Prostate gland (tissue), 2 donors: ENCODE results near the gene SLC2A10. TPM values are rescaled to one million over a fixed set of nuclear protein-coding genes. Genes with fewer than 3 reads are reported as not detected.

Experiments
- DNase-seq: peaks from one replicate; pipeline ENCODE4 v3.0.0-alpha.2; 2019; ENCODE audit warnings: low spot score
- H3K27ac ChIP-seq, 2 donors: fragments of 200-600 bp; sonication (generic); 2 replicates each; pipeline ENCODE4 v1.5.1; 2017 to 2019
- H3K27me3 ChIP-seq: fragments of 200-600 bp; sonication (generic); replicated peaks from 2 replicates; pipeline ENCODE4 v1.5.1; 2019; ENCODE audit not compliant: insufficient read depth
- H3K36me3 ChIP-seq, 2 donors: fragments of 200-600 bp; sonication (generic); 1 replicate in 1 of 2; 2 replicates in 1 of 2; pipeline versions ENCODE4 v1.5.1 to v1.8.1; 2017 to 2019
- H3K4me1 ChIP-seq: fragments of 200-600 bp; sonication (generic); replicated peaks from 2 replicates; pipeline ENCODE4 v1.5.1; 2019
- H3K4me3 ChIP-seq, 2 donors: fragments of 200-600 bp; sonication (generic); 2 replicates each; pipeline ENCODE4 v1.5.1; 2017 to 2019
- H3K9me3 ChIP-seq: fragments of 200-600 bp; sonication (generic); 2 replicates; pipeline ENCODE4 v1.5.1; 2017
- POLR2A ChIP-seq: fragments of 450-650 bp; IDR thresholded peaks from one replicate; pipeline ENCODE4 v1.6.1; 2016; ENCODE audit warnings: antibody characterized with exemption, mild to moderate bottlenecking
- POLR2AphosphoS5 ChIP-seq: sonication (generic); formaldehyde crosslinking; IDR thresholded peaks from one replicate; pipeline ENCODE4 v1.6.1; 2017; ENCODE audit warnings: antibody characterized with exemption
- WGBS: methylation state at CpG from one replicate; pipeline ENCODE4 v1.1.5; 2018; 5-methylcytosine and 5-hydroxymethylcytosine counted together
- intact Hi-C: fragments of 100-400 bp; cut with DNase I; formaldehyde crosslinking; loops from one replicate; pipeline ENCODE4 v1.14.2; 2022
- total RNA-seq, 2 donors: library from RNA; depleted of rRNA; stranded (reverse); fragments of >200 nt; gene quantifications; one replicate each; pipeline ENCODE4 v1.1.0, GENCODE V29; 2016
- TF ChIP-seq, protein P1 (sequence below), 4 experiments: fragments of 200-600 bp in 2 of 4; fragments of 450-650 bp in 2 of 4; sonication (generic) in 2 of 4; IDR thresholded peaks; 1 replicate in 3 of 4; 2 replicates in 1 of 4; pipeline ENCODE4 v1.5.1; 2016 to 2019; ENCODE audit warnings: antibody characterized with exemption in 4 of 4, mild to moderate bottlenecking in 2 of 4, moderate library complexity in 2 of 4

The SLC2A10 gene
- total RNA-seq, 2 donors from 2014 or later: 49.8 to 54.9 TPM

DNA sequence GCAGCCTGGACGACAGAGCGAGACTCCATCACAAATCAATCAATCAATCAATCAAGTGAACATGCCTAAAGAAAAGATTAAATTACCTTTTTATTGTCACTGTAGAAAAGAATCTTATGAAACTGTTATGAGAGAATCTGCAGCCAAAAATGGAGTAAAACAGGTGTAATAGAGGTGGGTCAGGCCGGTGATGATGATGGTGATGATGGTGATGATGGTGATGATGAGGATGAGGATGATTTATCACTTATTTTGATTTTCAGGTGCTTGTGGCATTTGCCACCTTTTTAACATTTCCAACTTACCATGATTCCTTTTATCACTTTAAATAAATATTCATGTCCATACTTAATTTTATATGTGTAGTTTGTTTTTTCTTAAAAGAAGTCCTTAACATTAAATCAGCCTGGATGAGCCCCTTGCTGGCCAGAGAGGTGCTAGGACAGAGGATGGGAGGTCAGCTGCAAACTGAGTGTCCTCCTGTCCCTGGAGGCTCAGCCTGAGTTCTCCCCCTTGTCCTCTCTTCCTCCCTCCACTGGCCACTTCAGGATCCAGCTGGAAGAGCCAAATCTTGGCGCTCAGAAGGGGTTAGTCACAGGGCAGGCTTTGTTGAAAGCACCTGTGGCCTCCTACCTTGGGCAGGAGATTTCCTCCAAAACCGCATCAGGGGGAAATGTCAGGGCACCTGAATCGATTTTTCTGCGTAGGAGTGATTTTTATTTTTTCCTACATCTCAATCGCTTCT is 32.6 kb downstream of the SLC2A10 start:
- DNase-seq: no peak
- no peak overlapping the region for H3K27ac ChIP-seq
- WGBS: 81% methylated on average over 8 of the region's 8 CpGs
- TF ChIP-seq, protein P1, sequence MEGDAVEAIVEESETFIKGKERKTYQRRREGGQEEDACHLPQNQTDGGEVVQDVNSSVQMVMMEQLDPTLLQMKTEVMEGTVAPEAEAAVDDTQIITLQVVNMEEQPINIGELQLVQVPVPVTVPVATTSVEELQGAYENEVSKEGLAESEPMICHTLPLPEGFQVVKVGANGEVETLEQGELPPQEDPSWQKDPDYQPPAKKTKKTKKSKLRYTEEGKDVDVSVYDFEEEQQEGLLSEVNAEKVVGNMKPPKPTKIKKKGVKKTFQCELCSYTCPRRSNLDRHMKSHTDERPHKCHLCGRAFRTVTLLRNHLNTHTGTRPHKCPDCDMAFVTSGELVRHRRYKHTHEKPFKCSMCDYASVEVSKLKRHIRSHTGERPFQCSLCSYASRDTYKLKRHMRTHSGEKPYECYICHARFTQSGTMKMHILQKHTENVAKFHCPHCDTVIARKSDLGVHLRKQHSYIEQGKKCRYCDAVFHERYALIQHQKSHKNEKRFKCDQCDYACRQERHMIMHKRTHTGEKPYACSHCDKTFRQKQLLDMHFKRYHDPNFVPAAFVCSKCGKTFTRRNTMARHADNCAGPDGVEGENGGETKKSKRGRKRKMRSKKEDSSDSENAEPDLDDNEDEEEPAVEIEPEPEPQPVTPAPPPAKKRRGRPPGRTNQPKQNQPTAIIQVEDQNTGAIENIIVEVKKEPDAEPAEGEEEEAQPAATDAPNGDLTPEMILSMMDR (IDR thresholded peaks at IDR 0.05): no peak
- TF ChIP-seq POLR2AphosphoS5 (no peak), POLR2A (no peak)
- no peaks in the 10 kb centered on the region for H3K27me3 ChIP-seq
- H3K9me3 ChIP-seq: no peaks in the 10 kb centered on the region
- H3K4me3 ChIP-seq: no peak overlapping the region
- no peaks in the 10 kb centered on the region for H3K36me3 ChIP-seq
- intact Hi-C loops: no loop called here
- H3K4me1 ChIP-seq: no peaks in the 10 kb centered on the region

DNA sequence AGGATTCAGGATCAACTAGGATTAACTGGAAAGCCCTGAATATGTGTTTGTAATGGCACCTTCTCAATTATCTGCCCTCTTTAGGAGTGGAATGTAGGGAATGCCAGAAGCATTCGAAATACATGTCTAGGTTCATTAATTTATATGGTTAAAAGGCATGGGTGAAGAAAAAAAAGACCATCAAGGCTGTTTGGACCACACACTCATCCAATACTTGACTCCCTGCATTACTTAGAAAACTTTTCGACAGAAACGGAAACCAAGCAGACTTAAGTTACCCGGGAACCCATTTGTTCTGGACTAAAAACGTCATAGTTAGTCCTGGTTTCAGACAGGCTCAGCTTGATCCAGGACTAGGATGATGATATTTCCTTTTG is 33.2 kb downstream of the SLC2A10 start:
- TF ChIP-seq, protein P1 (IDR thresholded peaks at IDR 0.05): no peak
- TF ChIP-seq POLR2AphosphoS5 (no peak), POLR2A (no peak)
- DNase-seq: no peak
- H3K4me1 ChIP-seq: no peaks in the 10 kb centered on the region

DNA sequence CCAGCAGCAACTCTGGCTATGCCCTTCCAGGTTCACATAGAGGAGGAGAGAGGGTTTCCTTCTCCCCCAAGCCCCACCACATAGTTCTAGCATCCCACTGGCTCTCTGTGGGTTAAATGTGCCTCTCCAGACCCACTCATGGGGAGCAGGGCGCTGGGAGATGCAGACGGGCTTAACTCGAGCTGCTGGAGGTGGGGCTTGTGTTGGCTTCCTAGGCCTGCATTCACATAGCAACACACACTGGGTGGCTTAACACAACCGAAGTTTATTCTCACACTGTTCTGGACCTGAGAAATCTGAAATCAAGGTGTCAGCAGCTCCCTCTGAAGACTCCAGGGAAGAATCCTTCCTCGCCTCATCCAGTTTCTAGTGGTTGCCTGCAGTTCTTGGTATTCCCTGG is 33.6 kb downstream of the SLC2A10 start:
- no peaks in the 10 kb centered on the region for H3K36me3 ChIP-seq
- no peak overlapping the region for H3K4me3 ChIP-seq
- intact Hi-C loops: no loop called here
- no peak for DNase-seq
- no peaks in the 10 kb centered on the region for H3K4me1 ChIP-seq
- no peaks in the 10 kb centered on the region for H3K27me3 ChIP-seq
- H3K9me3 ChIP-seq: no peaks in the 10 kb centered on the region
- no peak for TF ChIP-seq POLR2AphosphoS5
- TF ChIP-seq POLR2A: no peak
- TF ChIP-seq, protein P1 (IDR thresholded peaks at IDR 0.05): no peak
- WGBS: 55% methylated on average over 5 of the region's 5 CpGs
- no peak overlapping the region for H3K27ac ChIP-seq

More for the DNA sequence above, 33.2 kb downstream of the SLC2A10 start:
- no peaks in the 10 kb centered on the region for H3K9me3 ChIP-seq
- H3K4me3 ChIP-seq: no peak overlapping the region
- H3K27ac ChIP-seq: no peak overlapping the region
- no peaks in the 10 kb centered on the region for H3K27me3 ChIP-seq
- no peaks in the 10 kb centered on the region for H3K36me3 ChIP-seq
- WGBS: 79% methylated on average over 5 of the region's 5 CpGs
- intact Hi-C loops: no loop called here

DNA sequence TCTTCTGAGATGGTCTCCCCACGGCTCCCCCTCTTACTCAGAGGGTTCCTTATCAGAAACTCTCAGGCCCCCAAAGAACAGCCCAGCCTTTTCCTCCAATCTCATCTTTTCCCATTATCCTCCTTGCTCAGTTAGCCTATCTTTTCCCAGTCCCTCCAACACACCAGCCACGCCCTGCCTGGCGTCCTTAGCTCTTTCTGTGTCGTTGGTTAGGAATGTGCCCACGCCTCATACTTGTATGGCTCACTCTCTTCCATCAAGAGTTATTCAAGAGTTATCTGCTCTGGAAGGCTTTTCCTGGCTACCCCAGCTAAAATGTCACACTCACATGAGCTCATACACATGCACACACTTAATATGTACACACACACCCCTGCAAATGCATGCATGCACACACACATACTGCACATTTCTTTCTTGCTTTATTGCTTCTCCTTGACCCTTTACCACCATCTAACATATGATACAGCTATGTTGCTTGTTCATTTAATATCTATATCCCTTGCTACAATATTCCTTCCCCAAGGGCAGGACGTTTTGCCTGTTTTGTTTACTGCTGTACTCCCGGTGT is 37.6 kb downstream of the SLC2A10 start:
- no peak for DNase-seq
- WGBS: 62% methylated on average over 7 of the region's 7 CpGs
- TF ChIP-seq POLR2A: no peak
- no peak for TF ChIP-seq POLR2AphosphoS5
- TF ChIP-seq, protein P1 (IDR thresholded peaks at IDR 0.05): no peak
- Histone ChIP-seq H3K36me3 (no peaks in the 10 kb centered on the region), H3K4me3 (no peak overlapping the region), H3K27ac (no peak overlapping the region), H3K4me1 (no peaks in the 10 kb centered on the region), H3K27me3 (no peaks in the 10 kb centered on the region), H3K9me3 (no peaks in the 10 kb centered on the region)
- intact Hi-C loops: no loop called here

DNA sequence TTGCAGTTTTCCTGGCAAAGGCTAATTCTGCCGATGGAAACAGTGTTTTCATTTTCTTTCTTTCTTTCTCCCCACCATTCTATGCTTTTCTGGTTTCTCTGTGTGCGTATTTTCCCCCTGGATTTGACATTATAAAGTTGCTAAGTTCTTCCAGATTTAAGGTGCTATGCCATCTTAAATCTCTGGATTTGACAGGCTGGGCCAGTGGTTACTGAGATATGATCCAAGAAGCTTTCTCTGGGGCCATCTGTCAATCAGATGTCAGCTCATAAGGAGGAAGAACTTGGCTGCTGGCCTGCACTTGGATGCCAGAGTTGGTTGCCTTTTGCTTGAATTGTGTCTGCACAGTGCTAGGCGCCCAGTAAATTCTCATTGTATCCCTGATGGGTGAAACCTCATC is 39.7 kb downstream of the SLC2A10 start:
- intact Hi-C loops: no loop called here

More for the DNA sequence above, 39.7 kb downstream of the SLC2A10 start:
- TF ChIP-seq, protein P1 (IDR thresholded peaks at IDR 0.05): no peak
- DNase-seq: no peak
- H3K4me1 ChIP-seq: no peaks in the 10 kb centered on the region
- no peaks in the 10 kb centered on the region for H3K27me3 ChIP-seq
- 76% methylated on average over 3 of the region's 3 CpGs for WGBS
- H3K36me3 ChIP-seq: no peaks in the 10 kb centered on the region
- no peak overlapping the region for H3K4me3 ChIP-seq
- no peaks in the 10 kb centered on the region for H3K9me3 ChIP-seq
- H3K27ac ChIP-seq: no peak overlapping the region
